Panc1 (cell line): ENCODE results near the gene TUFT1. TPM values are rescaled to one million over a fixed set of nuclear protein-coding genes. Genes with fewer than 3 reads are reported as not detected.

Source experiments
- ATAC-seq: fragments of 200-7000 bp; cut with Tn5 transposase; 2 replicates; pipeline ENCODE4 v1.9.1; 2020; ENCODE audit warnings: mild to moderate bottlenecking, moderate library complexity
- BruUV-seq: library from RNA; stranded (reverse); fragments of 400-500 nt; replicated peaks from 2 replicates; lab custom pipeline; 2021; lab: Mats Ljungman, UMichigan
- CTCF ChIA-PET: fragments of 300-600 bp; sonication (Branson Sonifier 250); formaldehyde crosslinking; loops from one replicate; lab custom pipeline; 2022; ENCODE audit warnings: antibody characterized with exemption; lab: Charles Lee
- POLR2A ChIA-PET: fragments of 300-600 bp; sonication (Branson Sonifier 250); formaldehyde crosslinking; loops from one replicate; lab custom pipeline; 2022; ENCODE audit warnings: antibody characterized with exemption; lab: Charles Lee
- DNase-seq: peaks from one replicate; pipeline ENCODE4 v3.0.0-alpha.2; 2010; ENCODE audit warnings: low read depth, low spot score
- H3K27ac ChIP-seq: 2 replicates; pipeline ENCODE4 v1.5.1; 2011; ENCODE audit warnings: mild to moderate bottlenecking, low read length, inconsistent platforms
- H3K27me3 ChIP-seq: fragments of 200-500 bp; sonication (Bioruptor generic); 2 replicates; pipeline ENCODE4 v1.6.0; 2014; ENCODE audit warnings: low read length, inconsistent platforms; ENCODE audit not compliant: control insufficient read depth, insufficient read depth
- H3K36me3 ChIP-seq: fragments of 200-500 bp; sonication (Bioruptor generic); 2 replicates; pipeline ENCODE4 v1.5.1; 2014; ENCODE audit warnings: inconsistent platforms, mild to moderate bottlenecking, low read length, moderate library complexity; ENCODE audit not compliant: control insufficient read depth, insufficient read depth
- H3K4me1 ChIP-seq: 2 replicates; pipeline ENCODE4 v1.5.1; 2011; ENCODE audit warnings: inconsistent platforms, mild to moderate bottlenecking, low read length, moderate library complexity; ENCODE audit not compliant: control insufficient read depth, insufficient read depth
- H3K4me3 ChIP-seq, 2 experiments: 2 replicates each; pipeline ENCODE4 v1.5.1; 2011 to 2012; ENCODE audit warnings: low read depth in 2 of 2, low read length in 2 of 2, mild to moderate bottlenecking in 2 of 2, inconsistent platforms in 1 of 2, moderate library complexity in 1 of 2
- H3K9me3 ChIP-seq: fragments of 200-500 bp; sonication (Bioruptor generic); 2 replicates; pipeline ENCODE4 v1.5.1; 2014; ENCODE audit warnings: low read depth, mild to moderate bottlenecking, inconsistent platforms, low read length, moderate library complexity; ENCODE audit not compliant: control insufficient read depth, insufficient read depth
- POLR2AphosphoS5 ChIP-seq: IDR thresholded peaks from 2 replicates; pipeline ENCODE4 v1.6.1; 2012; ENCODE audit warnings: mild to moderate bottlenecking, low read depth, low read length, moderate library complexity
- SIN3A ChIP-seq: IDR thresholded peaks from 2 replicates; pipeline ENCODE4 v1.6.1; 2012; ENCODE audit warnings: low read depth, mild to moderate bottlenecking, low read length, moderate library complexity, borderline replicate concordance; ENCODE audit not compliant: insufficient read depth
- TCF7L2 ChIP-seq: IDR thresholded peaks from 2 replicates; pipeline ENCODE4 v1.6.1; 2011; ENCODE audit warnings: mild to moderate bottlenecking, low read depth, low read length, inconsistent platforms
- in situ Hi-C: cut with HindIII; loops from 2 replicates; pipeline ENCODE4 v1.10.0; 2016; ENCODE audit warnings: low sequenced_read_pairs, low pct_unique_long_range_greater_than_20kb
- intact Hi-C: fragments of 100-400 bp; cut with micrococcal nuclease; formaldehyde crosslinking; loops from one replicate; pipeline ENCODE4 v1.10.0; 2022; ENCODE audit not compliant: unreplicated experiment
- total RNA-seq: library from RNA; stranded (reverse); gene quantifications from one replicate; pipeline ENCODE4 v1.2.1, GENCODE V29; 2021; ENCODE audit not compliant: unreplicated experiment
- TF ChIP-seq, protein P1 (sequence below): fragments of 450-650 bp; IDR thresholded peaks from 2 replicates; pipeline ENCODE4 v1.5.1; 2017; ENCODE audit warnings: mild to moderate bottlenecking
- TF ChIP-seq, protein P2 (sequence below), 2 experiments: IDR thresholded peaks; 2 replicates each; pipeline ENCODE4 v1.6.1; 2011 to 2012; ENCODE audit warnings: low read depth in 2 of 2, control low read depth in 1 of 2, low read length in 1 of 2, mild to moderate bottlenecking in 1 of 2, moderate library complexity in 1 of 2; ENCODE audit not compliant: insufficient read depth in 1 of 2

The TUFT1 gene
- total RNA-seq, 1 experiment from 2014 or later, result 66.4 TPM

DNA sequence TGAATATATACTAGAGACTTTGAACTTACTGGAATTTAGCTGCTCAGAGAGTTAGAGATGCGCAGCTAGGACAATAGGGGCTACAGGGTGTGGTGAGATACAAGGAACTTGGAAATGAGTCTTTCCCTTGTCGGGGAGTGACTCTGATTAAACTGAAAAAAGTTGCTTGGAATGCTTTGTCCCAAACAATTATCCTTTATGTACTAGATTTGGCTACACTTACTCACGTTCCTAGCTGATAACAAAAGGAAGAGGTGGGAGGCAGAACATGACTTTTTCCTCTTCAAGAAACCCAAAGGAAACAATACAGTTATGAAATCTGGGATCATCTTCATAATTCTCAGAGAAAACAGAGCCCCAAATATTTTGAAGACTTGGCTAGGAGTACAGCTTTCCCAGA is 35.9 kb upstream of the TUFT1 start:
- intact Hi-C loops, result no loop called here
- H3K27me3 ChIP-seq, result no peaks in the 10 kb centered on the region
- ChIA-PET CTCF (no interaction called here), POLR2A (no interaction called here)
- no peak overlapping the region for H3K27ac ChIP-seq
- no TSS peak for BruUV-seq
- no peak for TF ChIP-seq POLR2AphosphoS5
- DNase-seq, result no peak
- no peaks in the 10 kb centered on the region; the same call in 1 of the 2 replicates for H3K4me1 ChIP-seq
- H3K4me3 ChIP-seq, result no peak overlapping the region
- no peaks in the 10 kb centered on the region for H3K36me3 ChIP-seq
- ATAC-seq, result no peak
- in situ Hi-C loops, result no loop called here
- H3K9me3 ChIP-seq, result no peaks in the 10 kb centered on the region

DNA sequence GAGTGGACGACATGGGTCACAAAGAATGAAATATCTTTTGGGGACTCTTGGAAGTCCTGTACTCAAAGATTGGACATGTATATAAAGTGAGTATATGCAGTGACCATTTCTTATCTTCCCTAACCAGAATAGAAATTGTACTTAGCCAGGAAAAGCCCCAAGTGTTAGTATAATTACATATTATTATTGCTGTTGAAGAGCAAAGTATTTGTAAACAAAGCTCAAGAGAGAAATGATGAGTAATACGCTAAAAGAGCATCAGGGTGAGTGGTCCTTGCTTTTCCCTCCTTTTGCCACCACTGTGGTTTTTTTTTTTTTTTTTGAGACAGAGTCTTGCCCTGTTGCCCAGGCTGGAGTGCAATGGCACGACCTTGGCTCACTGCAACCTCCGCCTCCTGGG is 35.4 kb upstream of the TUFT1 start:
- no peak for ATAC-seq

DNA sequence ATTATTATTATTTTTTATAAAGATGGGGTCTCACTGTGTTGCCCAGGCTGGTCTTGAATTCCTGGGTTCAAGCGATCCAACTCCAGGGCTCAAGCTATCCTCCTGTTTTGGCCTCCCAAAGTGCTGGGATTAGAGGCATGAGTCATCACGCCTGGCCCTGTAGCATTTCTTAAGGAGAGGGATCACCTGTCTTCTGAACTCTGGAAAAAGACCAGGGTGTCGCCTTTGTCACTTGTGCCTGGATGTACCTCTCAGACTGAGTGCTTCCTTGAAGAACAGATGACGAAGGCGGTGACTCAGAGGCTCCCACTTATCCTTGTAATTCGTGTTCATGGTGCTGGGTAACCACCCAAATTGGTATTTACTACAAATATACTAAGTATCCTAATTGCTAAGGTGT is 31.3 kb upstream of the TUFT1 start:
- no peak for ATAC-seq
- BruUV-seq, result no TSS peak
- no peak overlapping the region for H3K27ac ChIP-seq
- no peaks in the 10 kb centered on the region for H3K9me3 ChIP-seq
- no peaks in the 10 kb centered on the region; the same call in 1 of the 2 replicates for H3K36me3 ChIP-seq
- peaks cover 29% of the 10 kb centered on the region for H3K4me1 ChIP-seq
- in situ Hi-C loops, result no loop called here
- ChIA-PET CTCF (no interaction called here), POLR2A (interaction anchor here (0.6 kb wide), 1 partner anchor 639 kb away, joined by 5 read pairs; no protein-coding TSS in a partner anchor)
- H3K4me3 ChIP-seq, result no peak overlapping the region
- no peak for DNase-seq
- TF ChIP-seq, protein P1, sequence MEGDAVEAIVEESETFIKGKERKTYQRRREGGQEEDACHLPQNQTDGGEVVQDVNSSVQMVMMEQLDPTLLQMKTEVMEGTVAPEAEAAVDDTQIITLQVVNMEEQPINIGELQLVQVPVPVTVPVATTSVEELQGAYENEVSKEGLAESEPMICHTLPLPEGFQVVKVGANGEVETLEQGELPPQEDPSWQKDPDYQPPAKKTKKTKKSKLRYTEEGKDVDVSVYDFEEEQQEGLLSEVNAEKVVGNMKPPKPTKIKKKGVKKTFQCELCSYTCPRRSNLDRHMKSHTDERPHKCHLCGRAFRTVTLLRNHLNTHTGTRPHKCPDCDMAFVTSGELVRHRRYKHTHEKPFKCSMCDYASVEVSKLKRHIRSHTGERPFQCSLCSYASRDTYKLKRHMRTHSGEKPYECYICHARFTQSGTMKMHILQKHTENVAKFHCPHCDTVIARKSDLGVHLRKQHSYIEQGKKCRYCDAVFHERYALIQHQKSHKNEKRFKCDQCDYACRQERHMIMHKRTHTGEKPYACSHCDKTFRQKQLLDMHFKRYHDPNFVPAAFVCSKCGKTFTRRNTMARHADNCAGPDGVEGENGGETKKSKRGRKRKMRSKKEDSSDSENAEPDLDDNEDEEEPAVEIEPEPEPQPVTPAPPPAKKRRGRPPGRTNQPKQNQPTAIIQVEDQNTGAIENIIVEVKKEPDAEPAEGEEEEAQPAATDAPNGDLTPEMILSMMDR, result no peak
- no peak for TF ChIP-seq TCF7L2
- TF ChIP-seq, protein P2, sequence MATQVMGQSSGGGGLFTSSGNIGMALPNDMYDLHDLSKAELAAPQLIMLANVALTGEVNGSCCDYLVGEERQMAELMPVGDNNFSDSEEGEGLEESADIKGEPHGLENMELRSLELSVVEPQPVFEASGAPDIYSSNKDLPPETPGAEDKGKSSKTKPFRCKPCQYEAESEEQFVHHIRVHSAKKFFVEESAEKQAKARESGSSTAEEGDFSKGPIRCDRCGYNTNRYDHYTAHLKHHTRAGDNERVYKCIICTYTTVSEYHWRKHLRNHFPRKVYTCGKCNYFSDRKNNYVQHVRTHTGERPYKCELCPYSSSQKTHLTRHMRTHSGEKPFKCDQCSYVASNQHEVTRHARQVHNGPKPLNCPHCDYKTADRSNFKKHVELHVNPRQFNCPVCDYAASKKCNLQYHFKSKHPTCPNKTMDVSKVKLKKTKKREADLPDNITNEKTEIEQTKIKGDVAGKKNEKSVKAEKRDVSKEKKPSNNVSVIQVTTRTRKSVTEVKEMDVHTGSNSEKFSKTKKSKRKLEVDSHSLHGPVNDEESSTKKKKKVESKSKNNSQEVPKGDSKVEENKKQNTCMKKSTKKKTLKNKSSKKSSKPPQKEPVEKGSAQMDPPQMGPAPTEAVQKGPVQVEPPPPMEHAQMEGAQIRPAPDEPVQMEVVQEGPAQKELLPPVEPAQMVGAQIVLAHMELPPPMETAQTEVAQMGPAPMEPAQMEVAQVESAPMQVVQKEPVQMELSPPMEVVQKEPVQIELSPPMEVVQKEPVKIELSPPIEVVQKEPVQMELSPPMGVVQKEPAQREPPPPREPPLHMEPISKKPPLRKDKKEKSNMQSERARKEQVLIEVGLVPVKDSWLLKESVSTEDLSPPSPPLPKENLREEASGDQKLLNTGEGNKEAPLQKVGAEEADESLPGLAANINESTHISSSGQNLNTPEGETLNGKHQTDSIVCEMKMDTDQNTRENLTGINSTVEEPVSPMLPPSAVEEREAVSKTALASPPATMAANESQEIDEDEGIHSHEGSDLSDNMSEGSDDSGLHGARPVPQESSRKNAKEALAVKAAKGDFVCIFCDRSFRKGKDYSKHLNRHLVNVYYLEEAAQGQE (IDR thresholded peaks at IDR 0.05; ENCODE audit: insufficient read depth in 1 of 2, low read depth in 2 of 2, low read length in 1 of 2), result no peak
- no peak for TF ChIP-seq SIN3A
- TF ChIP-seq POLR2AphosphoS5, result no peak
- intact Hi-C loops, result no loop called here
- H3K27me3 ChIP-seq, result no peaks in the 10 kb centered on the region

More for the DNA sequence above, 35.4 kb upstream of the TUFT1 start:
- H3K4me3 ChIP-seq, result no peak overlapping the region
- TF ChIP-seq SIN3A (no peak), POLR2AphosphoS5 (no peak), TCF7L2 (no peak)
- TF ChIP-seq, protein P2 (IDR thresholded peaks at IDR 0.05; ENCODE audit: insufficient read depth in 1 of 2, low read depth in 2 of 2, low read length in 1 of 2), result no peak
- TF ChIP-seq, protein P1, result no peak
- no TSS peak for BruUV-seq
- DNase-seq, result no peak
- in situ Hi-C loops (no loop called here), intact Hi-C loops (no loop called here)
- no peaks in the 10 kb centered on the region for H3K27me3 ChIP-seq
- H3K9me3 ChIP-seq, result no peaks in the 10 kb centered on the region
- H3K27ac ChIP-seq, result no peak overlapping the region
- CTCF ChIA-PET, result no interaction called here
- H3K36me3 ChIP-seq, result no peaks in the 10 kb centered on the region
- no peaks in the 10 kb centered on the region; the same call in 1 of the 2 replicates for H3K4me1 ChIP-seq
- POLR2A ChIA-PET, result no interaction called here
